Liver (tissue), 9 donors: ENCODE data around the gene MANSC1. TPM values are rescaled to one million over a fixed set of nuclear protein-coding genes. Genes with fewer than 3 reads are reported as not detected.

Experiments used
- DNase-seq: peaks from one replicate; pipeline ENCODE4 v3.0.0-alpha.2; 2017; ENCODE audit warnings: low spot score
- H3K27ac ChIP-seq, 2 donors: one replicate each; pipeline ENCODE4 v1.7.0; 2013; ENCODE audit warnings: inconsistent platforms in 2 of 2, low read length in 2 of 2, control low read depth in 1 of 2, low read depth in 1 of 2, mild to moderate bottlenecking in 1 of 2
- H3K27me3 ChIP-seq, 4 donors: one replicate each; pipeline versions ENCODE4 v1.6.1 to v1.7.0; 2013; ENCODE audit warnings: low read length in 3 of 4, inconsistent platforms in 1 of 4, mild to moderate bottlenecking in 1 of 4, moderate library complexity in 1 of 4; ENCODE audit not compliant: control insufficient read depth in 4 of 4, insufficient read depth in 4 of 4
- H3K36me3 ChIP-seq, 4 donors: one replicate each; pipeline versions ENCODE4 v1.6.1 to v1.7.0; 2013; ENCODE audit warnings: low read length in 3 of 4, mild to moderate bottlenecking in 3 of 4, low read depth in 1 of 4, moderate library complexity in 1 of 4; ENCODE audit not compliant: control insufficient read depth in 4 of 4, insufficient read depth in 3 of 4
- H3K4me1 ChIP-seq, 4 donors: one replicate each; pipeline versions ENCODE4 v1.6.1 to v1.7.0; 2013; ENCODE audit warnings: low read length in 3 of 4, mild to moderate bottlenecking in 3 of 4, moderate library complexity in 1 of 4; ENCODE audit not compliant: control insufficient read depth in 4 of 4, insufficient read depth in 4 of 4
- H3K4me3 ChIP-seq, 3 donors: one replicate each; pipeline versions ENCODE4 v1.6.1 to v1.7.0; 2013; ENCODE audit warnings: low read length in 3 of 3, control low read depth in 1 of 3, low read depth in 1 of 3, mild to moderate bottlenecking in 1 of 3
- H3K9ac ChIP-seq, 2 donors: one replicate each; pipeline ENCODE4 v1.7.0; 2013; ENCODE audit warnings: low read length in 2 of 2, mild to moderate bottlenecking in 2 of 2, moderate library complexity in 2 of 2, control low read depth in 1 of 2, low read depth in 1 of 2
- H3K9me3 ChIP-seq, 4 donors: one replicate each; pipeline versions ENCODE4 v1.6.1 to v1.7.0; 2013; ENCODE audit warnings: low read length in 3 of 4; ENCODE audit not compliant: control insufficient read depth in 4 of 4
- EGR1 ChIP-seq, 2 donors: IDR thresholded peaks; 2 replicates each; pipeline ENCODE4 v1.6.1; 2016 to 2018; ENCODE audit warnings: antibody characterized with exemption in 2 of 2, low read depth in 2 of 2
- FOXA1 ChIP-seq: IDR thresholded peaks from 2 replicates; pipeline ENCODE4 v1.6.1; 2016; ENCODE audit warnings: antibody characterized with exemption
- FOXA2 ChIP-seq: IDR thresholded peaks from 2 replicates; pipeline ENCODE4 v1.6.1; 2016; ENCODE audit warnings: antibody characterized with exemption
- GABPA ChIP-seq, 2 donors: IDR thresholded peaks in 1 of 2; conservative IDR thresholded peaks in 1 of 2; 2 replicates each; pipeline ENCODE4 v1.6.1; 2016; ENCODE audit warnings: antibody characterized with exemption in 2 of 2, mild to moderate bottlenecking in 1 of 2, moderate library complexity in 1 of 2
- HNF4G ChIP-seq: IDR thresholded peaks from 2 replicates; pipeline ENCODE4 v1.6.1; 2016; ENCODE audit warnings: antibody characterized with exemption
- NR2F2 ChIP-seq: IDR thresholded peaks from 2 replicates; pipeline ENCODE4 v1.6.1; 2016; ENCODE audit warnings: antibody characterized with exemption
- RAD21 ChIP-seq, 2 donors: IDR thresholded peaks; 2 replicates each; pipeline ENCODE4 v1.6.1; 2016; ENCODE audit warnings: antibody characterized with exemption in 2 of 2, mild to moderate bottlenecking in 2 of 2
- RXRA ChIP-seq, 2 donors: IDR thresholded peaks; 2 replicates each; pipeline ENCODE4 v1.6.1; 2017 to 2018; ENCODE audit warnings: antibody characterized with exemption in 2 of 2, mild to moderate bottlenecking in 1 of 2
- SP1 ChIP-seq: IDR thresholded peaks from 2 replicates; pipeline ENCODE4 v1.6.1; 2018; ENCODE audit warnings: antibody characterized with exemption, mild to moderate bottlenecking
- YY1 ChIP-seq: IDR thresholded peaks from 2 replicates; pipeline ENCODE4 v1.6.1; 2016; ENCODE audit warnings: antibody characterized with exemption, mild to moderate bottlenecking
- WGBS: extraction: QIAGEN DNeasy Blood & Tissue Kit; methylation state at CpG from one replicate; pipeline ENCODE4 v1.1.7; 2013; 5-methylcytosine and 5-hydroxymethylcytosine counted together
- polyA plus RNA-seq, 2 donors: library from polyadenylated mRNA; stranded (reverse) in 1 of 2; unstranded in 1 of 2; fragments of 200-250 nt in 1 of 2; fragments of >200 nt in 1 of 2; fragmentation: Nextera tagmentation in 1 of 2; extraction: Ambion mirVana in 1 of 2; gene quantifications; one replicate each; pipeline versions ENCODE4 v1.2.1 to v1.2.3, GENCODE V29; 2013 to 2015
- total RNA-seq, 2 donors: library from RNA; depleted of rRNA; stranded (reverse); fragments of >200 nt; gene quantifications; one replicate each; pipeline ENCODE4 v1.2.3, GENCODE V29; 2014
- TF ChIP-seq, protein P1 (sequence below): IDR thresholded peaks from 2 replicates; pipeline ENCODE4 v1.6.1; 2016; ENCODE audit warnings: antibody characterized with exemption
- TF ChIP-seq, protein P2 (sequence below): IDR thresholded peaks from 2 replicates; pipeline ENCODE4 v1.6.1; 2016; ENCODE audit warnings: antibody characterized with exemption
- TF ChIP-seq, protein P3 (sequence below): IDR thresholded peaks from 2 replicates; pipeline ENCODE4 v1.6.1; 2016; ENCODE audit warnings: antibody characterized with exemption, mild to moderate bottlenecking
- TF ChIP-seq, protein P4 (sequence below): IDR thresholded peaks from 2 replicates; pipeline ENCODE4 v1.6.1; 2016; ENCODE audit warnings: antibody characterized with exemption
- donor health status: healthy.
- donor health status: healthy.
- donor health status: healthy.
- donor health status: healthy.
- donor health status: healthy.

Gene MANSC1
- total and polyA plus RNA-seq, 4 donors, result 2.1 to 7.8 (median 4.7) TPM

DNA sequence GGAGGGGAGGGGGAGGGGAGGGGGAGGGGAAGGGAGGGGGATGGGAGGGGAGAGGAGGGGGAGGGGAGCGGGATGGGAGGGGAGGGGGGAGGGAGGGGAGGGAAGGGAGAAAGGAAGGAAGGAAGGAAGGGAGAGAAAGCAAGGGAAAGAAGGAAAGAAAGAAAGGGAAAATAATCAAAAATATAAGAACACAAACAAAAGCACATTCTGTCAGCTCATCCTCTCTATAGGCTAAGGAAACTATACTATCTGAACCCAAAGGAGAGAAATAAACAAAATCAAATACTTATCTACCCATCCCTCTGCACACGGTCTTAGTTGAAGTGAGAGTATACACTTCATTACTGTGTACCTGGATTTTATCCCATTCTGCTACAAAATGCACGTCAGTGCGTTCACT is 26.9 kb downstream of the MANSC1 start:
- no peak overlapping the region for H3K9ac ChIP-seq
- H3K27ac ChIP-seq, result no peak overlapping the region
- no peak overlapping the region for H3K4me3 ChIP-seq
- 91% methylated on average over 3 of the region's 4 CpGs for WGBS
- H3K4me1 ChIP-seq, result peaks cover 0 to 29% (median 22%) of the 10 kb centered on the region in 4 donors
- no peaks in the 10 kb centered on the region for H3K36me3 ChIP-seq
- no peak for DNase-seq
- no peak for TF ChIP-seq YY1
- TF ChIP-seq HNF4G, result no peak
- no peak for TF ChIP-seq GABPA (IDR thresholded peaks at IDR 0.05 in 1 of 2, conservative IDR thresholded peaks at IDR 0.05 in 1 of 2)
- TF ChIP-seq EGR1 (IDR thresholded peaks at IDR 0.05; ENCODE audit: low read depth in 2 of 2), result no peak
- TF ChIP-seq NR2F2, result no peak
- no peak for TF ChIP-seq RAD21 (IDR thresholded peaks at IDR 0.05)
- TF ChIP-seq, protein P1, sequence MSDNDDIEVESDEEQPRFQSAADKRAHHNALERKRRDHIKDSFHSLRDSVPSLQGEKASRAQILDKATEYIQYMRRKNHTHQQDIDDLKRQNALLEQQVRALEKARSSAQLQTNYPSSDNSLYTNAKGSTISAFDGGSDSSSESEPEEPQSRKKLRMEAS, result no peak
- no peak for TF ChIP-seq FOXA1
- no peak for TF ChIP-seq FOXA2
- TF ChIP-seq, protein P2, sequence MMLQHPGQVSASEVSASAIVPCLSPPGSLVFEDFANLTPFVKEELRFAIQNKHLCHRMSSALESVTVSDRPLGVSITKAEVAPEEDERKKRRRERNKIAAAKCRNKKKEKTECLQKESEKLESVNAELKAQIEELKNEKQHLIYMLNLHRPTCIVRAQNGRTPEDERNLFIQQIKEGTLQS, result no peak
- TF ChIP-seq, protein P3, sequence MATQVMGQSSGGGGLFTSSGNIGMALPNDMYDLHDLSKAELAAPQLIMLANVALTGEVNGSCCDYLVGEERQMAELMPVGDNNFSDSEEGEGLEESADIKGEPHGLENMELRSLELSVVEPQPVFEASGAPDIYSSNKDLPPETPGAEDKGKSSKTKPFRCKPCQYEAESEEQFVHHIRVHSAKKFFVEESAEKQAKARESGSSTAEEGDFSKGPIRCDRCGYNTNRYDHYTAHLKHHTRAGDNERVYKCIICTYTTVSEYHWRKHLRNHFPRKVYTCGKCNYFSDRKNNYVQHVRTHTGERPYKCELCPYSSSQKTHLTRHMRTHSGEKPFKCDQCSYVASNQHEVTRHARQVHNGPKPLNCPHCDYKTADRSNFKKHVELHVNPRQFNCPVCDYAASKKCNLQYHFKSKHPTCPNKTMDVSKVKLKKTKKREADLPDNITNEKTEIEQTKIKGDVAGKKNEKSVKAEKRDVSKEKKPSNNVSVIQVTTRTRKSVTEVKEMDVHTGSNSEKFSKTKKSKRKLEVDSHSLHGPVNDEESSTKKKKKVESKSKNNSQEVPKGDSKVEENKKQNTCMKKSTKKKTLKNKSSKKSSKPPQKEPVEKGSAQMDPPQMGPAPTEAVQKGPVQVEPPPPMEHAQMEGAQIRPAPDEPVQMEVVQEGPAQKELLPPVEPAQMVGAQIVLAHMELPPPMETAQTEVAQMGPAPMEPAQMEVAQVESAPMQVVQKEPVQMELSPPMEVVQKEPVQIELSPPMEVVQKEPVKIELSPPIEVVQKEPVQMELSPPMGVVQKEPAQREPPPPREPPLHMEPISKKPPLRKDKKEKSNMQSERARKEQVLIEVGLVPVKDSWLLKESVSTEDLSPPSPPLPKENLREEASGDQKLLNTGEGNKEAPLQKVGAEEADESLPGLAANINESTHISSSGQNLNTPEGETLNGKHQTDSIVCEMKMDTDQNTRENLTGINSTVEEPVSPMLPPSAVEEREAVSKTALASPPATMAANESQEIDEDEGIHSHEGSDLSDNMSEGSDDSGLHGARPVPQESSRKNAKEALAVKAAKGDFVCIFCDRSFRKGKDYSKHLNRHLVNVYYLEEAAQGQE, result no peak
- no peak for TF ChIP-seq RXRA (IDR thresholded peaks at IDR 0.05)
- H3K27me3 ChIP-seq, result no peaks in the 10 kb centered on the region
- H3K9me3 ChIP-seq, result no peaks in the 10 kb centered on the region

DNA sequence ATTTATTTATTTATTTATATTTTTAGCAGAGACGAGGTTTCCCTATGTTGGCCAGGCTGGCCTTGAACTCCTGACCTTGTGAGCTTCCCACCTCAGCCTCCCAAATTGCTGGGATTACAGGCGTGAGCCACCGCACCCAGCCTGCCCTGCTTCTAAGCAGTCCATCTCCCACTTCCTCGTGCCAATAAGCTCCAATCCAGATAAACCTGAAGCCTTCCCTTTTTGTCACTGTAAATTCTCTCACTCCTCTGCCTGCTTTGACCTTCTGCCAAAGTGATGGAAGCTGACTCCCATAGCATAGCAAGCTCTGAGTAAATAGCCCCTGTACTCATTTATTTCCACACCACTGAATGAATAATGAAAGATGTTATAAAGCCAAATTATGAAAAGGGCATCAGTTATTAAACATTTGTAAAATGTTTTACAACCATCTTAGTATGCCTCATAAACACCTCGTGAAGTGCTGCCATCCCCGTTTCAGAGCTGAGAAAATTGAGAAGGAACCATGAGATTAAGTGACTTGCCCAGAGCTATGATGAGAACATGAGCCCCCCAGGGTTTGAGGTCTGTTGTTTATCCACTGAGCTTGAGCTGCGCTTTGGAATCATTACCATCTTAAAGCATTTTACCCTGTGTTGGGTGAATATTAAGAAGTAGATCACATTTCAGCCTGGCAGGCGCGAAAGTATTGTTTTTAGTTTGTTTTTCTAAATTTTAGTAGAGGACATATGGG is 30.4 kb downstream of the MANSC1 start:
- Histone ChIP-seq H3K4me3 (peak overlapping the region in 1 of 3 donors; percentile 14), H3K4me1 (peaks cover 7 to 32% (median 23%) of the 10 kb centered on the region in 4 donors), H3K27me3 (no peaks in the 10 kb centered on the region), H3K9me3 (no peaks in the 10 kb centered on the region), H3K9ac (peak overlapping the region; percentile 17 to 87), H3K27ac (peak overlapping the region; percentile 82 to 83), H3K36me3 (no peaks in the 10 kb centered on the region)
- 26% methylated on average over 9 of the region's 9 CpGs for WGBS
- no peak for TF ChIP-seq RXRA (IDR thresholded peaks at IDR 0.05)
- TF ChIP-seq, protein P4, sequence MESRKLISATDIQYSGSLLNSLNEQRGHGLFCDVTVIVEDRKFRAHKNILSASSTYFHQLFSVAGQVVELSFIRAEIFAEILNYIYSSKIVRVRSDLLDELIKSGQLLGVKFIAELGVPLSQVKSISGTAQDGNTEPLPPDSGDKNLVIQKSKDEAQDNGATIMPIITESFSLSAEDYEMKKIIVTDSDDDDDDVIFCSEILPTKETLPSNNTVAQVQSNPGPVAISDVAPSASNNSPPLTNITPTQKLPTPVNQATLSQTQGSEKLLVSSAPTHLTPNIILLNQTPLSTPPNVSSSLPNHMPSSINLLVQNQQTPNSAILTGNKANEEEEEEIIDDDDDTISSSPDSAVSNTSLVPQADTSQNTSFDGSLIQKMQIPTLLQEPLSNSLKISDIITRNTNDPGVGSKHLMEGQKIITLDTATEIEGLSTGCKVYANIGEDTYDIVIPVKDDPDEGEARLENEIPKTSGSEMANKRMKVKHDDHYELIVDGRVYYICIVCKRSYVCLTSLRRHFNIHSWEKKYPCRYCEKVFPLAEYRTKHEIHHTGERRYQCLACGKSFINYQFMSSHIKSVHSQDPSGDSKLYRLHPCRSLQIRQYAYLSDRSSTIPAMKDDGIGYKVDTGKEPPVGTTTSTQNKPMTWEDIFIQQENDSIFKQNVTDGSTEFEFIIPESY, result no peak
- no peak for TF ChIP-seq FOXA2
- peak; percentile 12 for TF ChIP-seq SP1
- DNase-seq, result no peak
